ENCODE data around the gene WDR26. TPM values are rescaled to one million over a fixed set of nuclear protein-coding genes. Genes with fewer than 3 reads are reported as not detected.
A peak's percentile ranks its signal among the peaks of the same experiment; 100 is the strongest.

The WDR26 gene
- total RNA-seq, 1 experiment from 2014 or later: 81.4 TPM

DNA sequence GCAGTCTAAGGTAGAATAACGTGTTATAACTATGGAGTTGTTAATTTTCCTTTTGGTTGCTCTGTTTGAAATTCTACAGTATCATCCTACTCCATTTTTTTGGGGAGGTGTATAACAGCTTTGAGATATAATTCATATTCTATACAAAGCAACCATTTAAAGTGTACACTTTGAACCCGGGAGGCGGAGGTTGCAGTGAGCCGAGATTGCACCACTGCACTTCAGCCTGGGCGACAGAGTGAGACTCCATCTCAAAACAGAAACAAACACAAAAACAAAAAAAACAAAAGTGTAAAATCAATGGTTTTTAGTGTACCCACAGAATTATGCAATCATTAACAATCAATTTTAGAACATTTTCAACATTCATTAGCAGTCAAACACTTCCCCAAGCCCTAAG lies 44.1 kb downstream of the WDR26 start:
- no peak overlapping the region for H2BK12ac ChIP-seq (ENCODE audit: insufficient read length, low read depth, low read length)
- H3K27ac Mint-ChIP-seq: peak overlapping the region in 1 of 3 experiments; percentile 51; a peak in 1 of 7 replicates
- WGBS (ENCODE audit: extremely low coverage, insufficient read length, low lambda C conversion rate): no CpG with 5 or more reads among the region's 5 CpGs

More for the DNA sequence above, 44.1 kb downstream of the WDR26 start:
- no peak overlapping the region for H2AFZ ChIP-seq (ENCODE audit: low read length)
- no peaks in the 10 kb centered on the region for H3K4me1 ChIP-seq (ENCODE audit: insufficient read depth, low read length)
- H2BK5ac ChIP-seq (ENCODE audit: insufficient read length, low read length): no peak overlapping the region
- H2BK20ac ChIP-seq (ENCODE audit: low read depth, low read length, poor library complexity, severe bottlenecking): no peak overlapping the region
- no peaks in the 10 kb centered on the region for H3K79me1 ChIP-seq (ENCODE audit: insufficient read depth, low read depth, low read length, poor library complexity, severe bottlenecking)
- H3K4me2 ChIP-seq (ENCODE audit: insufficient read depth, insufficient read length, low read length): no peak overlapping the region
- H2BK120ac ChIP-seq (ENCODE audit: low read depth, low read length, poor library complexity, severe bottlenecking): no peak overlapping the region
- no peak overlapping the region for H2BK15ac ChIP-seq (ENCODE audit: low read depth, low read length)
- no peak overlapping the region for H4K91ac ChIP-seq (ENCODE audit: insufficient read length, low read depth, low read length)
- H3K27me3 ChIP-seq (ENCODE audit: insufficient read depth, low read length): no peaks in the 10 kb centered on the region
- H3K9me3 ChIP-seq (ENCODE audit: control insufficient read depth, low read depth, low read length): no peaks in the 10 kb centered on the region
- Mint-ChIP-seq H3K4me3 (no peak overlapping the region), H3K36me3 (ENCODE audit: insufficient read depth in 1 of 3, low read depth in 3 of 3) (peaks cover 27 to 86% (median 79%) of the 10 kb centered on the region in 3 experiments; a peak in 6 of 7 replicates), H3K9me3 (no peaks in the 10 kb centered on the region), H3K4me1 (no peaks in the 10 kb centered on the region), H3K27me3 (ENCODE audit: low read depth) (no peaks in the 10 kb centered on the region)
- H3K4ac ChIP-seq (ENCODE audit: low read depth, low read length): no peak overlapping the region
- no peak overlapping the region for H3T11ph ChIP-seq (ENCODE audit: low read length)
- H3K9ac ChIP-seq (ENCODE audit: extremely low read depth, insufficient read length, low read length): no peak overlapping the region
- H3K14ac ChIP-seq (ENCODE audit: insufficient read depth, low read length): no peak overlapping the region
- H3K56ac ChIP-seq (ENCODE audit: insufficient read length, low read depth, low read length): no peak overlapping the region
- H3K23ac ChIP-seq (ENCODE audit: insufficient read length, low read depth, low read length): no peak overlapping the region
- H2AK5ac ChIP-seq (ENCODE audit: insufficient read length, low read length): no peak overlapping the region
- no peak for DNase-seq
- H3K27ac ChIP-seq (ENCODE audit: insufficient read length, low read depth, low read length): no peak overlapping the region
- no peak overlapping the region for H4K8ac ChIP-seq (replicated peaks; ENCODE audit: insufficient read length, low read depth, low read length)
- no peaks in the 10 kb centered on the region for H3K23me2 ChIP-seq (ENCODE audit: insufficient read length, low read depth, low read length, poor library complexity, severe bottlenecking)
- no peaks in the 10 kb centered on the region for H3K79me2 ChIP-seq (ENCODE audit: insufficient read depth, low read length)
- no peaks in the 10 kb centered on the region for H4K20me1 ChIP-seq (ENCODE audit: control insufficient read depth, insufficient read depth, insufficient read length)
- TF ChIP-seq, protein P1, sequence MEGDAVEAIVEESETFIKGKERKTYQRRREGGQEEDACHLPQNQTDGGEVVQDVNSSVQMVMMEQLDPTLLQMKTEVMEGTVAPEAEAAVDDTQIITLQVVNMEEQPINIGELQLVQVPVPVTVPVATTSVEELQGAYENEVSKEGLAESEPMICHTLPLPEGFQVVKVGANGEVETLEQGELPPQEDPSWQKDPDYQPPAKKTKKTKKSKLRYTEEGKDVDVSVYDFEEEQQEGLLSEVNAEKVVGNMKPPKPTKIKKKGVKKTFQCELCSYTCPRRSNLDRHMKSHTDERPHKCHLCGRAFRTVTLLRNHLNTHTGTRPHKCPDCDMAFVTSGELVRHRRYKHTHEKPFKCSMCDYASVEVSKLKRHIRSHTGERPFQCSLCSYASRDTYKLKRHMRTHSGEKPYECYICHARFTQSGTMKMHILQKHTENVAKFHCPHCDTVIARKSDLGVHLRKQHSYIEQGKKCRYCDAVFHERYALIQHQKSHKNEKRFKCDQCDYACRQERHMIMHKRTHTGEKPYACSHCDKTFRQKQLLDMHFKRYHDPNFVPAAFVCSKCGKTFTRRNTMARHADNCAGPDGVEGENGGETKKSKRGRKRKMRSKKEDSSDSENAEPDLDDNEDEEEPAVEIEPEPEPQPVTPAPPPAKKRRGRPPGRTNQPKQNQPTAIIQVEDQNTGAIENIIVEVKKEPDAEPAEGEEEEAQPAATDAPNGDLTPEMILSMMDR (conservative IDR thresholded peaks at IDR 0.05): no peak
- no peak overlapping the region for H4K5ac ChIP-seq (ENCODE audit: insufficient read length, low read depth, low read length)
- no peak overlapping the region for H3K18ac ChIP-seq (ENCODE audit: insufficient read length, low read depth, low read length)

All from H9 (cell line).